Central memory CD4-positive, alpha-beta T cell (primary cell): ENCODE measurements around the gene KRT15.
"Not testable (repeated sequence)": the region's sequence is repeated elsewhere in the genome, so short reads cannot be mapped to it uniquely, and the experiment has no call there.

ENCODE experiments used
- DNase-seq: peaks from one replicate; pipeline ENCODE4 v3.0.0; 2022

Gene KRT15

DNA sequence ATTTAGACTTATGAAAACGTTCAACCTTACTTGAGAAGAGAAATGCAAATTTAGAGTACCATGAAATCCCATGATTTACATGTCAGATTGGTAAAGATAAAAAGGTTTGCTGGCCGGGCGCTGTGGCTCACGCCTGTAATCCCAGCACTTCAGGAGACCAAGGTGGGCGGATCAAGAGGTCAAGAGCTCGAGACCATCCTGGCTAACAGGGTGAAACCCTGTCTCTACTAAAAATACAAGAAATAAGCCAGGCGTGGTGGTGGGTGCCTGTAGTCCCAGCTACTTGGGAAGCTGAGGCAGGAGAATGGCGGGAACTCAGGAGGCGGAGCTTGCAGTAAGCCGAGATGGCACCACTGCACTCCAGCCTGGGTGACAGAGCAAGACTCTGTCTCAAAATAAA, 24.1 kb upstream of the KRT15 start:
- DNase-seq = not testable (repeated sequence)

DNA sequence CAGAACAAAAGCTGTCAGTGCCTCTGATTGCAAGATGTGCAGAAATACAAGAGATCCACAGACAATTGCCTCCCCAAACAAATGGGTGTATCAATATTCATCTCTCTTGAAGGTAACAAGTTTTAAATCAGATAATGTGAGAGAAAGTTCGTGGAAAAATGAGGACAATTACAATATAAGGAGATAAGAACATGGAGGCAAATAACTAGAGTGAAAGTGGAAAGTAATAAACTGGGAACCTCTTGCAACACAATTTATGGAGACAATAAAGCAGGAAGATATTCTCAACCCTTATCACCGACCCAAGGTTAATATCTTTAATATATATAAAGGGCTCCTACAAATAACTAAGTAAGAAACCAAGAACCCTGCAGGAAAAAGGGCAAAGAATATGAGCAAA, 23.7 kb upstream of the KRT15 start:
- no peak for DNase-seq

DNA sequence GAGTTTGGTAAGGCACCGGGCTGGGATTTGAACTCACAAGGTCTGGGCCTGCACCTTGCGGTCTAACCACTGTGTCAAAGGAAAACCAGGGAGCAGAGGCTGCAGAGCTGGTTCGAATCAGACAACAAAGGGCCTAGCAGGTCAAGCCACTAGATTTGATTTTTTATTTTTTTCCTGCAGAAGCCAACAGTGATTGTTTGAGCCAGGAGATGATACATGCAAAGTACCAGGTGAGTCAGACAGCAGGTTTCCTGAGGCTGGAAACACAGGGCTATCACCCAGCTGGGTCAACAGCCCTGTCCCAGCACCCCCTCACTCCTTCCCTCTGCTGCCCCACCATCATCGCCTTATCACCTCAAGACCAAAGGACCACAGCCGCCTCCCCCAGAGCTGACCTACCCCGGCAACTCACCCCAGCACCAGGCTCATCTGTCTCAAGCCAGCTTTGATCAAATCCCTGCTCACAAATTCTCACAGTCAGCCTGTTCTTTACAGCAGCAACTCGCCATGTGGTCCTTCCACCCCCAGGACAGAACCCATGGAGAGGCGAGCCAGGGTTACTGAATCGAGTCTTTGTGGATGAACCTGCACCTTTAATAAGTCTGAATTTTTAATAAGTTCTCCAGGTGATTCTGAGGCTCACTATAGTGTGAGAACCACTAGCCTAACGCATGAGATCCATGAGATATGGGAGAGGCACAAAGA, 22.4 kb upstream of the KRT15 start:
- no peak for DNase-seq

DNA sequence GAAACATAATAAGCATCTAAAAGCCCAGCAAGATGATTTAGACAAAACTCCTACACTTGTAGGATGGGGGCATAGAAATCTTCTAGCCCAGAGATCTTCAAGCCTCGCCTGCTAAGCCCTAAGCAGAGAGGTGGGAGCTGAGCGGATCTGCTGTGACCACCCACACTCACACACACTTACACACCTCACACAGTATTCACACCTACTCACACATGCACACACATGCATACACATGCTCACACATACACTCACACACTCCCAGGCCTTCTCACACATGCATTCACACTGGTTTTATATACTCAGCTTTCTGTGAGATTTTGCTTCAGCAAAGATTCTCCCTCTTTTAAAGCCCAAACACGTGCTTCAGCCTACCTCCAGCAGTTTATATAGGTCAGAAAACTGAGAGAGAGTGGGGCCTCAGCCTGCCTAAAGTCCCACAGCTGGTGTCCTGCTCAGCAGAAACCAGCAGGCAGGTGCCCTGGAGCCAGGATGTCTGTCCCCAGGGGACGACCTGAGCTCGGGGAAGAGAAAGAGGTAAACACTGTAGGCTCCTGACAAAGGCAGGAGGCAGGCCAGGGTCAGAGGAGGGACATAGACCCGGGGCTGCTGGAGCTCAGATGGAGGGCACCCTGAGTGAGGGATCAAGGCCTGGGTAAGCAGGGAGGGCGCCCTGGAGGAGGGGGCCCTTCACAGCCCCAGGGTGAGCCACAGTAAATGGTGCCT, 21.4 kb upstream of the KRT15 start:
- DNase-seq = no peak

DNA sequence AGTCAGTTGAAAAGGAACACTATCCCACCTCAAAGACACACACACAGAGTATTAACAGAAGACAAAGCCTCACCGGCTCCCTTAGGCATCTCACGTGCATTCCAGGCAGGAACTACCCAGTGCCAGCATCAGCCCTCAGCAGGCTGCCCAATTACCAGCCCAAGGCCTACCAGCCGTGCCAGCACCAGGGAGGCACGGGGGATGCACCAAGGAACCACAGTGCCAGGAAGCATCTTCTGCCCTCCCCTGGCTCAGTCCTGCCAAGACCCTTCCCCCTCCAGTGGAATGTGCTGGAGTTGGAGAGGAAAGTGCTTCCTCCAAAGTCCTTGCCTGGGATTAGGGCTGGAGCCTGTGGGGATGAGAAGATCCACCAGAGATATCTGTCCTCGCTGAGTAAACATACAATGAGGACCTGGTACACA, 20.4 kb upstream of the KRT15 start:
- DNase-seq = no peak

DNA sequence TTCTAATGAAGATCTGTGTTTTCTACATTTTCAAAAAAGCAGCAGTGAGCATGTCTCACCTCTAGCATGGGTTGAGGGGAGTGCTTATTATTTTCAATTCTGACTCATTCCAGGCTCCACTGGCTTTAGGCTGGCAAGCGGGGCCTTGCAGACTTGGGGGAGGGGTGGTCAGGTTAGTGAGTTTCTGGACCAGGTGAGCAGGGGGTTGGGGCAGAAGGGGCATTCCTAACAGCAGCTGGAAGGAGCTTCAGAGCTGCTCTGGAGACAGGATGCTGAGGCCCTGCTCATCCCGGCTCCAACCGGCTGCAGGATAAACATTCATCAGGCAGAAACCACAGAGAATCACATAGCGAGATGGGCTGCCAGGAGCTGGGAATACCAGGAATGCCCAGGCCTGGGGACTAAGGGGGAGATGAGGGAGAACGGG, 19.9 kb upstream of the KRT15 start:
- no peak for DNase-seq

DNA sequence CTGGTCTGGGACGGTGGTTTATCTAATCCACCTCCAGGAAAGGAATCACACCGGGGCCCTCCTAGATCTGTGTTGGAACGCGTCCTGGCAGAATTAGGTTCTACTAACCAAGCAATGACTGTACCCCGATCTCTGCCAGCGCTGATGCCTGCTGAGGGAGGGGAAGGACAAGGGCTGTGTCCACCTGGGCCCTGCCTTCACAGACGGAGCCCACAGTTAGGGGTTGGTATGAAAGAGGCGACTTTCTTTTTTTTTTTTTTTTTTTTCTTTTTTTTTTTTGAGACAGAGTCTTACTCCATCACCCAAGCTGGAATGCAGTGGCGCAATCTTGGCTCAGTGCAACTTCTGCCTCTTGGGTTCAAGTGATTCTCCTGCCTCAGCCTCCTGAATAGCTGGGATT, 19.3 kb upstream of the KRT15 start:
- no peak for DNase-seq

DNA sequence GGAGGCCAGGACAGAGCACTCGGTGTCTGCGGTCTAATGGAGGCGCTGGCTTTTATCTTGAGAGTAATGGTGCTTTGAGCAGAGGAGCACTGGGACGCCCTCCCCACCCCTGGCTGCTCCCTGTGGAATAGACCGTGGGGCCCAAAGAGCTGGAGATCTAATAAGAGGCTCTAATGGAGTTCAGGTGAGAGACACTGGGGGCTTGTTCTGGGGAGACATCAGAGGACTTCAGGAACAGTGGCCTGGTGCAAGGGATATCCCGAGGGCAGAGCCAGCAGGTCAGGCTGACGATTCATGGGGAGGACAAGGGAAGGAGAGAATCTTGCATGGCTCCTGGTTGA, 18.9 kb upstream of the KRT15 start:
- no peak for DNase-seq

DNA sequence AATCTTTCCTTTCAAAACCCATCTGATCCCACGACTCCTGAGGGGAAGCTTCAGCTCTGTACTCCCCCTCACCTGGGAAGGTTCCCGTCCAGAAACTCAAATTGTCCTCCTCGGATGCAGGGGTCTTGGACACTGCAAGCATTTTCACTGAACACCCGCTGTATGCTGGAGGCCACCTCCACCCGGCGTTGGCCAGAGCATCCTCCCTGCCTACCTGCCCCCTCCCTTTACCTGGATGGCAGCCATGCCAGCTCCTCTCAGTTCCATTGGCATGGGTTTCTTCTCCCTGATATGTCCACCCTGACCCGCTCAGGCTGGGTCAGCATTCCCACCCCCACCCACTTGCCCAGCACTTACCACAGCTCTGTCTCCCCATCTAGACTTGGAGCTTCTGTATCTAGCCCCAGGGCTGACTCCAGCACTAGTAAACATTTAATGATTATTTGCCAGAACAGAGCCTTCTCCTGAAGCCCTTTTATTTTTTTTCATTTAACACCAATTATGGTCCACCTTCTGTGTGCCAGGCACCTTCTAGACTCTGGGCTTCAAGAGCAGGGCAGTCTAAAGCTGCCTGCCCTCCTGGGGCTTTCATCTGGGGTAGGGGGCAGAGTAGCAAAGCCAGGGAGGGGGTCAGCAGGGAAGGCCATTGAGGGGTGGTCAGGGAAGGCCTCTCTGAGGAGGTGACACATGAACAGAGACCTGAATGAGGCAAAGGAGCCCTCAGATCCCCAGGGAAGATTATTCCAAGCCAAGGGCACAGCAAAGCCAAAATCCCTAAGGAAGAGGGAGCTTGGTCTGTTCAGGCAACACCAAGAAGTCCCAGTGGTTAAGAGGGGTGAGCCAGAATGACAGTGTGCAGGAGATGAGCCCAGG, 18.3 kb upstream of the KRT15 start:
- no peak for DNase-seq

DNA sequence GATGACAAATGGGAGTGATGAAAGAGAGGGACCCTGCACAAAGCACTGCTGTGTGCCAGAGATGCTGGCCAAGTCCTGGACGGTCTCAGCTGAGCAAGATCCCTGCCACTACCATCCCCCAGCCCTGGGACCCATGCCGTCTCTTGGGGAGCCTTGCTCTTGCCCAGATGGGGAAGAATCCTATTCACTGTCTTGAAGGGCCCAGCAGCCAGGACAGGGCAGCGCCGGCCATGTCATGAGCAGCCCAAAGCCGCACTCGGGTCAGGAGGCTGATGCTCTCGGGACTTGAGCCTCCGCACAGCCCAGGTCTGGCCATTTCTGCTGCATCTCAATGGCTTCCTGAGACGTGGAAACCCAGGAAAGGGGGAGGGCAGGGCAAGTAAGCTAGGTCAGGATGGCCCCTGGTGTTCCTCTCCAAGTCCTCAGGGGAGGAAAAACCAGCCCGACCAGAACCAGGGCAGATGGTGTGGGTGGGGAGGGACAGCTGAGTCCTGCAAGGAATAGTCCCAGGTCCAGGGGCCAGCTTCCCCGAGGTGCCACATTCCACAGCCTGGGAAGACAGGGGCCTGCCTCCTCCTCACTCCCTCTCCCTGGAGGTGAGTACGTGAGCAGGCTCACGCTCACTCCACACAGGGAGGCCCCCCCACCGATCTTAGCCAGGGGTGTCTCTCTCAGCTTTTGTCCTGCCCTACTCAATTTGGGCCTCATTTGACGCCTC, 17.2 kb upstream of the KRT15 start:
- no peak for DNase-seq

DNA sequence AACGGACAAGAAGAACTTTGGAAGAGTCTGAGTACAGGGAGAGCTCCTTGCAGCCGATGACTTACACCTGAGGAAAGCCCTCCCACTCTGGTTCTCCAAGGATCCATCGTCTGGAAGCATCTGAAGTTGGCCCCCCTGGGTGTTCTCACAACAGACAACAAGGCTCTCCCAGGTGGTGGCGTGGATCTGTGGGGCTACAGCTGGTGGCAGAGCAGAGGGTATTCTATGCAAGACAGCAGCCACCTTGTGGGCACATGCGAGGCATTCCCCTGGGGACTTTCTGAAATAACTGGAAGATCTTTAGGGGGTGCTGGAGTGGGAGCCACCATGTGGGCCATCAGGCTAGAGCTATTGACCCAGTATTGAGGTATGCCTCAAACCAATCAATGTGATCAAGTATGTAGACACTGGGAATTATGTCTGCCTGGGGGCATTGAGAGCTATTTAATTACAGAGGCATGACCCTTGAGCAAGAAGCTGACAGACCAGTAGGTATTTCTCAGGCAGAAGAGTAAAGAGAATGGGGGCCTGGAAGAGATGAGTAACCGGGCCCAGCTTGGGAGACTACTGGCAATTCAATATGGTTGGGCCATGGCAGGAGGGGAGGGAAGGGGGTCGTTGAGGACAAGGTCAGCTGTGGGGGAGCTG, 16.3 kb upstream of the KRT15 start:
- DNase-seq = no peak

DNA sequence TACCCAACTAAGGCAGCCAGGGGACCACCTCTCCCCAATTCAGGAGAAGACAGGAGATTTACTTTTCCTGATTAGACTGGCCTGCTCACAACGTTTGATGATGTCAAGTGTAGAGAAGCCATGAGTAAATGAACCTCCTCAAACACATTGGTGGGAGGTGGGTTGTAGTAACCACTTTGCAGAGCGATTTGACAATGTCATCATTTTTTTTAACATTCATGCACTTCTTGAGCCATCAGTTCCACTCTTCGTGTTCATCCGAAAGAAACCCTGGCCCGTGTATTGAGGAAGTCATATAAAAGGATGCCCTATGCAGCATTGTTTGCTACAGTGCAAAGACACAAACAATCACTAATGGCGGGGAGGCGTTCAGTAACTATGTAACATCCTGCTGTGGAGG, 14.9 kb upstream of the KRT15 start:
- DNase-seq = no peak

DNA sequence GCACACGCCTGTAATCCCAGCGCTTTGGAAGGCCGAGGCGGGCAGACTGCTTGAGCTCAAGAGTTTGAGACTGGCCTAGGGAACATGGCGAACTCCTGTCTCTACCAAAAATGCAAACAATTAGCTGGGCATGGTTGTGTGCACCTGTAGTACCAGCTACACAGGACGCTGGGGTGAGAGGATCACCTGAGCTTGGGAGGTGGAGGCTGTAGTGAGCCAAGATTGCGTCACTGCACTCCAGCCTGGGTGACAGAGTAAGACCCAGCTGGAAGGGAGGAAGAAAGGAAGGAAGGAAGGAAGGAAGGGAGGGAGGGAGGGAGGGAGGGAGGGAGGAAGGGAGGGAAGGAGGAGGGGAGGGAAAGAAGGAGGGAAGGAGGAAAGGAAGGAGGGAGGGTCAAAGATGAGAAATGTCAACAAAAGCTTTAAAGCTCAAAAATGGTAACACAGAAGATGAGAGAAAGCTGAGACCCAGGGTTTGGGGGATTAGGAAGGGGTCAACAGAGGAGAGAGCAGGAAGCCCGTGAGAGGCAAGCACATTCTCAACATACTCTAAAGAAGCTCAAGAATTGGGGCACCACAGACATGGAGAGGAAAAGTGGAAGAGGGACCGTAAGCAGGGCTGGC, 14.4 kb upstream of the KRT15 start:
- no peak for DNase-seq

DNA sequence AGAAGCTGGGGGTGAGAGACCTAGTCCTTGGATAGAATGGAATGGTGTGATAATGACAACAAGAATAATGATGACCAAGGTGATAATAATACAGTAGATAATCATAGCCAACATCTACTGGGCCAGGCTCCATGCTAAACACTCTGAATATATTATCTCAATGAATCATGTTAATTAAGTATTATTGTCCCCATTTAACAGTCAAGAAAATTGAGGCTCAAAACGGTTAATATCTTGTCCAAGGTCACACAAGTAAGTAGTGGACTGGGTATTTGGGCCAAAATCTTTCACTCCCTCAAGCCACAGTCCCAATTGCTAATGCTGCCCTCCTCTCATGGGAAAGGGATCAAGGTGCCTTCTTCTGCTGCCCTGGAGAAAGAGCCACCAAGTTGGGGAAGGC, 13.3 kb upstream of the KRT15 start:
- DNase-seq = no peak

DNA sequence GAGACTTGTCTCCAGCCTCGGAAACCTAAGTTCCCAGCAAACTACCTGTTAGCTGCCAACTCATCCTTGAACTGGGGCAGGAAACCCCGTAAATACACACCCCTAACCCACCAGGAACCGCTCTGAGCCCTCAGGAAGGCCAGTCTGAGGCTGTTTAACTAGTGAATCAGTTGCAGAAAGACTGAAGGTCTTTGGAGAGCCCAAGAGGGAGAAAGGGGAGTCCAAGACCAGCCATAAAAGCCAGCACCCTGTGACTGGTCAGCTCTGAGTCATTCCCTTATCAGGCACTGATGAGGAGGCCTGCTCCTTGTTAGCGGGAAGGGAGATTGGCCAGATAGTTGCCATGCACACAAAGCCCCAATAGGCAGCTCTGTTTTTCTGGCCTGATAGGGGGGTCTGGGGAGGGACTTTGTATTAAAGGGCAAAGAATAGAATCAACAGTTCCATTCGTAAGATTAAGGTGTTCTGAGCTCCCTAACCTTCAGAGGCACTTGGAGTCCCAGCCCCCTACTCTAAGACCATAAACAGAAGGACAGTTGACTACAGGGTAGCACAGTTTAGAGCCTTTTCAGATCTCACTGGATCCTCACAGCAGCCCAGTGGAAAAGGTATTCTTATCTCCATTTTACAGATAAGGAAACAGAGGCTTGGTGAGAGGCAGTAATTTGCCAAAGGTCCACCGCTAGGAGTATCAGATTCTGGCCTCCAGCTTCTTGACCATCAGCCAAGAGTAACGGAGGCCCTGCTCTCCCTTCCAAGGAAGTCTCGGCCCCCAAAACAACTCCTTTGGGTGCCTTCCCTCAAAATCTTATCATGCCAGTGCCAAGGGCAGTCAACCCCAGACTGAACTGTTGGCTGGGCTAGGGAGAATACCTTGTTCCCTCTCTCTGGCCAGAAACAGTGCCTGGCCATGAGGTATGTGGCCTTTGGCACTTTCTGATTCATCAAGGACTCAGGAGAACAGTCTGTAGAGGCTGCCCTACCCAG, 11.7 kb upstream of the KRT15 start:
- DNase-seq = no peak

DNA sequence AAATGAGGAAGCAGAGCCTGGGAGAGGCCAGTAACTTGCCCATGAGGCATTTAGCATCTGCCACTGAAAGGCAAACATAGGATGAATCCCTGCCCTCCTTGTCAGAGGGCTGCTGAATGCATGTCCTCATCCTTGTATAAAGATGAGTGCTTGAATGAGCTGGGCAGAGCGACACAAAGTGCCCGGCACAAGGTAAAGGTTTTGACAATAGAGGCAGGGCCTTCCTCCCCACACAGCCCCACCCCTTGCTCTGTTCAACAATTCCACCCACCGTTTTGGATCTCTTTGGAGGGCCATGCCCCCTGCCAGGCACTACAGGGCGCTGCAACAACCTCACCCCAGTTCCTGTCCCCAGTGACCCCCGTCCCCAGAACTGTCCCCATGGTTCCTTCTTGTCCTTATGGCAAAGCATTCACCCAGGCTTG, 10.8 kb upstream of the KRT15 start:
- no peak for DNase-seq

DNA sequence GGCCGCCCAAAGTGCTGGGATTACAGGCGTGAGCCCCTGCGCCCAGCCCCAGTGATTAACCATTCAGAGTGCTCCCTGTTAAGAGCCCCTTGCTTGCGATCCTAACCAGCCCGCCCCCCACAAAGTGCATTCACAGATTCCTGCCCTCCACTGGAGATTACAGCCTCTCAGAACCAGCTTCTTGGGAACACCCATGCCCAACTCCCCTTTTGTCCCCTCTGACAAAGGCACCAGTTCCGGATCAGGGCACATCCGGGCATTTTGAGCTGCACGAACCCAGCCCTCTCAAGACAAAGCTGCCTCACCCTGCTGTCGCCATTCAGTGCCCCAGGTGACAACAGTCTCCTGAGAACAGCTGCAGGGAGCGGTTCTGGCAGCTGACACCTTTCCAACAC, 10.3 kb upstream of the KRT15 start:
- DNase-seq = no peak

DNA sequence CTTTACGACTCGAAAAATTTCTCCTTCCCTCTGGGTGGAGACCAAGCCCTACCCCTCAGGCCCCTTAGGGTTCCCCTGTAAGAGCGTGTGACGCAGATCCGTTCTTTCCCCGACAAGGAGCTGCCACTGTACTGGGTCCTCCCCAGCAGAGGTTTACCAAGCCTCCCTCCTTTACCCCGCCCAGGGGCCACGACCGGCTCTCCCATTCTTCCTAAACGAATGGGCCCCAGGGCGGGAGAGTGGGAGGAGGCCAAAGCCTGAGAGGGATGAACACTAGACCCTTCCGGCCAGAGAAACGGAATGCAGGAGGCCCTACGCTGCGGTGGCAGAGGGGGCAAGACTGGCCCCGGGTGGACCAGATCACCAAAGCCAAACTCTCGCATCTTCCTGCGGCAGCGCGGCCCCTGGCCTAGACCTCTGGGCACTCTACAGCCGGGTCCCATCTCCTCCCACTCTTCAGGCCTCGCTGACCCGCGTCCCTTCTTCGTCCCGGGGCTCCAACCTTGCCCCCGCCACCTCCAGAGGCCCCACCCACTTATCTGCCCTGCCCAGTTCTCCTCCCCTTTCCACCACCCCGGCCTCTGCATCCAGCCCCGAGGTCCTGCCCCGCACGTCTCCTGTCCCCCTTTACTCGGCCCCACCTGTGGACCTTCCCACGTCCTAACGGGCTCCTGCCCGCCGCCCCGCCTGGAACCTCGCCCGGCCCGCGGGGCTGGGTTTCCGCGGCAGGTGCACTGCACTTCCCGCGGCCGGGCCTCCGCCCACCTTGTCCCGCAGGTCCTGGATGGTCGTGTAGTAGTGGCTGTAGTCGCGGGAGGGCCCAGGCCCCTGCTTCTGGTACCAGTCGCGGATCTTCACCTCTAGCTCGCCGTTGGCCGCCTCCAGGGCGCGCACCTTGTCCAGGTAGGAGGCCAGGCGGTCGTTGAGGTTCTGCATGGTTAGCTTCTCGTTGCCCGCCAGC, 8.7 kb upstream of the KRT15 start:
- no peak for DNase-seq

DNA sequence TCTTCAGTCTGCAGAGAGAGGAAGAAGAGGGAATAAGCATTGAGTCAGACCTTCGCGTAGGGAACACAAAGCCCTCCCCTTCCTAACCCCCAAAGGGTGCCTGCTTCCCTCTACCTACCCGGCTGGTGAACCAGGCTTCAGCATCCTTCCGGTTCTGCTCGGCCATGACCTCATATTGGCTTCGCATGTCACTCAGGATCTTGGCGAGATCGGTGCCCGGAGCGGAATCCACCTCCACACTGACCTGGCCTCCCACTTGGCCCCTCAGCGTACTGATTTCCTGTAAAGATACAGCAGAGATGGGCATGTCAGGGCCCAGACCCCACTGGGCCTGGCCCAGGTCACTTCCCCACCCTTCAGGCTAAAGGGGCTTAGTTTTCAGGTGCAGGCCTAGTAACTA, 5.6 kb upstream of the KRT15 start:
- no peak for DNase-seq

DNA sequence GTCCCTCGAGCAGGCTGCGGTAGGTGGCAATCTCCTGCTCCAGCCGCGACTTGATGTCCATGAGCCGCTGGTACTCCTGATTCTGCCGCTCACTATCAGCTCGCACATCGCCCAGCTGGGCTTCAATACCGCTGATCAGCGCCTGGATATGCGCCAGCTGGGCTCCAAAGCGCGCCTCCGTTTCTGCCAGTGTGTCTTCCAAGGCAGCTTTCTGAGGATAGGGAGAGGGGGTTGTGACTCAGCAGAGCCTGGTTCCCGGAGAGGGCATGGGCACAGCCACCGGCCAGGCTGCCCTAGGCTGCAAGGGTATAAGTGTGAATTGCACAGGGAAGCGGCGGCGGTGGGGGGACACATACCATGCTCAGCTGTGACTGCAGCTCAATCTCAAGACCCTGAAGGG, 5.1 kb upstream of the KRT15 start:
- no peak for DNase-seq
